ENCODE measurements around the gene THEMIS. TPM values are rescaled to one million over a fixed set of nuclear protein-coding genes. Genes with fewer than 3 reads are reported as not detected.
A peak's percentile ranks its signal among the peaks of the same experiment; 100 is the strongest.

The THEMIS gene
- total RNA-seq, 2 donors from 2014 or later: not detected

- DNase-seq: peak; percentile 62
- H3K4me3 Mint-ChIP-seq: no peak overlapping the region
- 21 to 32% methylated on average over 2 to 4 of the region's 4 CpGs for WGBS, 2 experiments (ENCODE audit: insufficient coverage in 1 of 2, insufficient read length in 1 of 2)
Observed at GRCh38 chr6:127855542-127856159, 45.2 kb downstream of the THEMIS start.

GRCh38 chr6:127854009-127854408, 46.8 kb downstream of the THEMIS start:
- WGBS, 2 experiments (ENCODE audit: insufficient coverage in 1 of 2, insufficient read length in 1 of 2): 86 to 100% methylated on average over 1 of the region's 1 CpG
- Mint-ChIP-seq H3K36me3 (ENCODE audit: low read depth) (no peaks in the 10 kb centered on the region), H3K27ac (no peak overlapping the region), H3K4me3 (no peak overlapping the region), H3K9me3 (no peaks in the 10 kb centered on the region), H3K27me3 (ENCODE audit: insufficient read depth) (no peaks in the 10 kb centered on the region), H3K4me1 (peaks cover 4% of the 10 kb centered on the region)
- H3K4me1 ChIP-seq (ENCODE audit: control insufficient read depth, insufficient read depth, low read length): no peaks in the 10 kb centered on the region
- no peak overlapping the region for H3K4me3 ChIP-seq (ENCODE audit: low read length)
- no peaks in the 10 kb centered on the region for H3K36me3 ChIP-seq (ENCODE audit: control insufficient read depth, insufficient read depth, low read length)
- no peak for TF ChIP-seq CTCF (conservative IDR thresholded peaks at IDR 0.05)
- H3K27ac ChIP-seq (ENCODE audit: low read depth, low read length): no peak overlapping the region
- H3K9me3 ChIP-seq (ENCODE audit: control insufficient read depth, low read length): no peaks in the 10 kb centered on the region
- H3K9ac ChIP-seq (ENCODE audit: extremely low read depth, low read length, poor library complexity, severe bottlenecking): no peak overlapping the region
- DNase-seq: no peak
- no peaks in the 10 kb centered on the region for H3K27me3 ChIP-seq (ENCODE audit: control insufficient read depth, insufficient read depth, low read length, poor library complexity, severe bottlenecking)

More at GRCh38 chr6:127855542-127856159, 45.2 kb downstream of the THEMIS start:
- Mint-ChIP-seq H3K4me1 (peaks cover 4% of the 10 kb centered on the region), H3K36me3 (ENCODE audit: low read depth) (no peaks in the 10 kb centered on the region), H3K27ac (no peak overlapping the region), H3K27me3 (ENCODE audit: insufficient read depth) (no peaks in the 10 kb centered on the region), H3K9me3 (no peaks in the 10 kb centered on the region)
- no peaks in the 10 kb centered on the region for H3K27me3 ChIP-seq (ENCODE audit: control insufficient read depth, insufficient read depth, low read length, poor library complexity, severe bottlenecking)
- no peaks in the 10 kb centered on the region for H3K4me1 ChIP-seq (ENCODE audit: control insufficient read depth, insufficient read depth, low read length)
- H3K4me3 ChIP-seq (ENCODE audit: low read length): no peak overlapping the region
- no peaks in the 10 kb centered on the region for H3K9me3 ChIP-seq (ENCODE audit: control insufficient read depth, low read length)
- H3K9ac ChIP-seq (ENCODE audit: extremely low read depth, low read length, poor library complexity, severe bottlenecking): no peak overlapping the region
- H3K36me3 ChIP-seq (ENCODE audit: control insufficient read depth, insufficient read depth, low read length): no peaks in the 10 kb centered on the region
- no peak overlapping the region for H3K27ac ChIP-seq (ENCODE audit: low read depth, low read length)
- TF ChIP-seq CTCF (conservative IDR thresholded peaks at IDR 0.05): peak; percentile 75

GRCh38 chr6:127851197-127851596, 49.7 kb downstream of the THEMIS start:
- Mint-ChIP-seq H3K27me3 (ENCODE audit: insufficient read depth) (no peaks in the 10 kb centered on the region), H3K9me3 (no peaks in the 10 kb centered on the region), H3K4me1 (peaks cover 4% of the 10 kb centered on the region), H3K36me3 (ENCODE audit: low read depth) (no peaks in the 10 kb centered on the region), H3K4me3 (no peak overlapping the region), H3K27ac (no peak overlapping the region)
- WGBS, 2 experiments (ENCODE audit: insufficient coverage in 1 of 2, insufficient read length in 1 of 2): 92% methylated on average over 1 of the region's 1 CpG; no CpG with 5 or more reads in 1 of the 2 experiments
- H3K9ac ChIP-seq (ENCODE audit: extremely low read depth, low read length, poor library complexity, severe bottlenecking): no peak overlapping the region
- no peak for DNase-seq
- H3K27ac ChIP-seq (ENCODE audit: low read depth, low read length): no peak overlapping the region
- no peak overlapping the region for H3K4me3 ChIP-seq (ENCODE audit: low read length)
- H3K36me3 ChIP-seq (ENCODE audit: control insufficient read depth, insufficient read depth, low read length): no peaks in the 10 kb centered on the region
- TF ChIP-seq CTCF (conservative IDR thresholded peaks at IDR 0.05): no peak
- H3K27me3 ChIP-seq (ENCODE audit: control insufficient read depth, insufficient read depth, low read length, poor library complexity, severe bottlenecking): no peaks in the 10 kb centered on the region
- no peaks in the 10 kb centered on the region for H3K9me3 ChIP-seq (ENCODE audit: control insufficient read depth, low read length)
- H3K4me1 ChIP-seq (ENCODE audit: control insufficient read depth, insufficient read depth, low read length): no peaks in the 10 kb centered on the region
